Measurements from ENCODE around the gene SLC15A3.
A peak's percentile ranks its signal among the peaks of the same experiment; 100 is the strongest.

SLC15A3 gene

DNA sequence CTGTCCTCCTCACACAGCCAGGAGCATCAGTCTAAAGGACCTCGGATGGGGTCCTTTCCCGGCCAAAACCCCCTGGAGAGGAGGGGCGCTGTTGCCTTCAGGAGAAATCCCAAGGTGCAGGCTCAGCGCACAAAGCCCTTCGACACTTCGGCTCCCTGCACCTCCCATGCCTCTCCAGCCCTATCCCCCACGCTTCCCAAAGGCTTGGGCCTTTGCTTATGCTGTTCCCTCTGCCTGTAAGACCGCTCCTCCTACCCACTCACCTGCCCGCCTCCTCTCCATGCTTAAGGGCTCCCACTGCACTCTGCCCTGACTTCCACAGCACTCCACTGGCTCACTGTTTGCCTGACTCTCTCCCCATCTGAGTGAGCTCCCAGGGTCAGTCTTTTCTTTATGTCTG is 13.5 kb downstream of the SLC15A3 start:
- DNase-seq (ENCODE audit: low spot score) = no peak
- no peak for TF ChIP-seq CTCF (IDR thresholded peaks at IDR 0.05; ENCODE audit: borderline replicate concordance, control extremely low read depth, extremely low read depth, insufficient read depth, missing control alignments)
- in situ Hi-C loops (cut with MboI; ENCODE audit: low sequenced_read_pairs, unreplicated experiment) = no loop called here

DNA sequence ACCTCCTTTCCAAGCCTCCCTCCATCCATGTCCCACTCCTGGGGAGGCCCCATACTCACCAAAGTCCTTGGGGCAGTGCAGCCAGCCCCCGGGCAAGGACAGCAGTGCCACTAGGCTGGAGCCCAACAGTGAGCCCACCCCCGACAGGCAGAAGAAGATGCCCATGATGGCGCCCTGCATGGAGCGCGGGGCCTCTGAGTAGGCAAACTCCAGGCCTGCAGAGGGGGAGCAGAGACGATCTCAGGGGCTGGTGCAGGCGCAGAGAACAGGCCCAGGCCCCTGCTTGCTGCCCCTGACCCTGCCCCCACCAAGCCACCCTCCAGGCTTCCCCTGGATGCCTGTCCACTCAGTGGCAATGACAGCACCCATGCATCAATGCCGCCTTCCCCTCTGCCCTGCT is 14.2 kb downstream of the SLC15A3 start:
- DNase-seq (ENCODE audit: low spot score) = no peak
- in situ Hi-C loops (cut with MboI; ENCODE audit: low sequenced_read_pairs, unreplicated experiment) = no loop called here
- no peak for TF ChIP-seq CTCF (IDR thresholded peaks at IDR 0.05; ENCODE audit: borderline replicate concordance, control extremely low read depth, extremely low read depth, insufficient read depth, missing control alignments)

DNA sequence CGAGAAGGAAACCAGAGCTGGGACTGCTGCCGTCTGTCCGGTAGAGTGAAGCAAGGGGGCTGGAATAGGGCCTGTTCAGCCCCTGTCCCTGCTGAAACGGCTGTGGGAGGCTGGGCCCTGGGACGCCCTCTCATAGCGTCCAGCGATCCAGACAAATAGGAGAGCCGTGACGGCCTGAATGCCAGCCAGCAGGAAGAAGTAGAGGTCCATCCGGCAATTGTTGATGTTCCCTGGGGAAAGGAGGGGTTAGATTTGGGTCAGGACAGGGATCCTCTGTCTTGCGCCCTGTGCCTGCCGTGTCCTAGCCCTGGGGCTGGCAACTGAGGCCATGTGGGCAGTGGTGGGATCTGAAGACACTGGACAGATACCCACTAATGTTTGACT is 14.8 kb downstream of the SLC15A3 start:
- no peak for TF ChIP-seq CTCF (IDR thresholded peaks at IDR 0.05; ENCODE audit: borderline replicate concordance, control extremely low read depth, extremely low read depth, insufficient read depth, missing control alignments)
- in situ Hi-C loops (cut with MboI; ENCODE audit: low sequenced_read_pairs, unreplicated experiment) = no loop called here
- no peak for DNase-seq (ENCODE audit: low spot score)

- TF ChIP-seq CTCF (IDR thresholded peaks at IDR 0.05; ENCODE audit: borderline replicate concordance, control extremely low read depth, extremely low read depth, insufficient read depth, missing control alignments) = no peak
- in situ Hi-C loops (cut with MboI; ENCODE audit: low sequenced_read_pairs, unreplicated experiment) = no loop called here
- peak; percentile 32 for DNase-seq (ENCODE audit: low spot score)
Observed at GRCh38 chr11:60936467-60937143, 15.4 kb downstream of the SLC15A3 start.

GRCh38 chr11:60935676-60936442 is 16.1 kb downstream of the SLC15A3 start:
- peak; percentile 45 for DNase-seq (ENCODE audit: low spot score)
- no peak for TF ChIP-seq CTCF (IDR thresholded peaks at IDR 0.05; ENCODE audit: borderline replicate concordance, control extremely low read depth, extremely low read depth, insufficient read depth, missing control alignments)
- in situ Hi-C loops (cut with MboI; ENCODE audit: low sequenced_read_pairs, unreplicated experiment) = no loop called here

DNA sequence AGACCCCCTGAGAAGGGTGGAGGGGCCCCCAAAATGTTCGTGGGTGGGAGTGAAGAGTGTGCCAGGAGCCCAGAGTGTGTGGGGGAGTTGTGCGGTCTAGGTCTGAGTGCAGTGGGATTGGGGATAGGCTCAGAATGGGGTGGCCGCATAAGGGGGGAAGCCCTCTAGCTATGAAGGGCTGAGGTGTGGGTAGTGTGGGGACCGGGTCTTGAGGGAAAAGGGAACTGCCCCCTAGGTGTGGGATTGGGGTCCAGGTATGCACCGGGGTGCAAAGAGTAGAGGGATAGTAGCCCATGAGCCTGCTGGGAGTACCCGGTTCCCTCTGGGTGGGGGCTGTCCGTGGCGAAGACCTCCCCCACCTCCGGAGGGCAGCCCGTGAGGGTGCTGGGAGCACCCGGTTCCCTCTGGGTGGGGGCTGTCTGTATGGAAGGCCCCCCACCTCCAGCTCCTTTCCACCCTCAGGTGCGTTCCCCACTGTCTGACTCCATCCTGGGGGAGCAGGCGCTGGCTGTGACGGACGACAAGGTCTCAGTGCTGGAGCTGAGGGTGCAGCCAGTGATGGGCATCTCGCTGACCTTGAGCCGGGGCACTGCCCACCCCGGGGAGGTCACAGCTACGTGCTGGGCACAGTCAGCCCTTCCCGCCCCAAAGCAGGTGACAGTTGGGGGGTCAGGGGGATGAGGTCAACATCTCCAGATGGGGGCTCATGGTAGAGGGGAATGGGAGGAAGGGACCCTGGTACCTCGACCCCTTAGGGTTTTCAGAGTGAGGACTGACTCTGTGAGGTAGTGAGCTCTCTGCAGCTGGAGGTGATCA is 17.0 kb downstream of the SLC15A3 start:
- no peak for TF ChIP-seq CTCF (IDR thresholded peaks at IDR 0.05; ENCODE audit: borderline replicate concordance, control extremely low read depth, extremely low read depth, insufficient read depth, missing control alignments)
- in situ Hi-C loops (cut with MboI; ENCODE audit: low sequenced_read_pairs, unreplicated experiment) = no loop called here
- peak; percentile 42 for DNase-seq (ENCODE audit: low spot score)
